NCI-H2081 treated with DMSO at 0.1 percent for 48 hours (cell line): ENCODE results near the gene CEACAM8.
"Not testable (repeated sequence)": the region's sequence is repeated elsewhere in the genome, so short reads cannot be mapped to it uniquely, and the experiment has no call there.

Experiments
- DNase-seq: peaks from one replicate; lab custom pipeline; 2025; lab: John Stamatoyannopoulos, UW

CEACAM8 gene

DNA sequence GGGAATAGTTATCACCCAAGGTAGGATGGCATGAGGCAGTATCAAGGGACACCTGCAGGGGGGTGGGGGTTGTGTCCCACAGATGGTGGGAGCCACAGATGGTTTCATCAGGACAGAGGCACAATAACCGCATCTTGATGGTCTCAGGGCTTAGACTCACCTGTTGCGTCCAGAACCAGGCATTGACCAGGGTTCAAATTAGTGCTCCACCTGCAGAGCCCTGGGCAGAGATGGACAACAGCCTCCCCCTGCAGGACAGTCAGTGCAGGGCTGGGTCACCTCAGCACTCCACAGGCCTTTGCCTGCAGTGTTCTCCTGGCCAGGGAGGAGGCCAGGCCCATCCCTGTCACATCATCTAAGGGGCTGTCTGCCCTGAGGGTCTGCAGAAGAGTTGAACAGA lies 51.9 kb downstream of the CEACAM8 start:
- DNase-seq: no peak

DNA sequence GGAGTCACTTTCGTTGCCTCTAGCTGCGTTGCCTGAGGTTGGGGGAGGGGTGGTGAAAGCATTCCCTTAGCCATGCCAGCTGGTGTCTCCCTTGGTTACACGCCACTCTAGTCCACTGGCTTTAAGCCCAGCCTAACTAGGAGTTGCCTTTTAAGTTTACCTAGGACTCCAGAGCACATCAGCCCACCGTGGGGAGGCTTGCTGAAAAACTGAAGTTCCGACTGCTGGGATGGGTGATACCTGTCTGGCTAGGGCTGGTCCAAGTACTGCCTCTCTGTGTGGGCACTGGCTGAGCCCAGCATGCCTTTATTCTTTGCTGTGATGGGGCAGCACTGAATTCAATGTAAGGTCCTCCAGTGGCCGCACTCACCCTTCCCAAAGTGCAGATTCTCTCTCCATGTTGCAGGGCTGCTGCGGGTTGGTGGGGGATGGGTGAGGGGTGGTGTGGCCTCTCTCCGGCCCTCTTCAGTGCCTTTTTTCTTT lies 54.6 kb downstream of the CEACAM8 start:
- DNase-seq: no peak

DNA sequence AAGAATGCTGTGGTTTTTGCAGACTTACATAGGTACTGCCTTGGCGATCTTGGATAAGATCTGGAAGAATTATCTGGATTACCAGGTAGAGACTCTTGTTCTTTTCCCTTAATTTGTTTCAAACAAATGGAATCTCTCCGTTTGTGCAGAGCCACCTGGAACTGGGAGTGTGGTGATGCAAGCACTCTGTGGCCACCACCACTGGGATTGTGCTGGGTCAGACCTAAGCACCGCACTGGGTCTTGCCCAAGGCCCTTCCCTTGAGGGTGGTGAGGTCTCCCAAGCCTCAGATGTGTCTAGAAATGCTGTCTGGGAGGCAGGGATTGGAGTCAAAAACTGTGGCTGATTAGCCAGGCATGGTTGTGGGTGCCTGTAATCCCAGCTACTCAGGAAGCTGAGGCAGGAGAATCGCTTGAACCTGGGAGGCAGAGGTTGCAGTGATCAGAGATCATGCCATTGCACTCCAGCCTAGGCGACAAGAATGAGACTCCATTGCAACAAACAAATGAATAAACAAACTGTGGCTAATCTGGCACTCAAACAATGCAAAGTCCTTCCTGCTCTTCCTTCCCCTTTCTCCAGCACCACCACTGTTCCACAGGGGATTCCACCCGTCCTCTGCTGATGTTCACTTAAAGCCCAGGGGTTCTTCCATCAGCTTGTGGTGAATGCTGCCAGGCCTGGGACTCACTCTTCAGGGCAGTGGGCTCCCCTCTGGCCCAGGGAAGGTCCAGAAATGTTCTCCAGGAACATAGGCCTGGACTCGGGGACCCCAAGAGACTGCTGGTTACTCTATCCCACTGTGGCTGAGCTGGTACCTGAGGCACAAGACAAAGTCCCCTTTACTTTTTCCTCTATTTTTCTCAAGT lies 55.6 kb downstream of the CEACAM8 start:
- no peak for DNase-seq

DNA sequence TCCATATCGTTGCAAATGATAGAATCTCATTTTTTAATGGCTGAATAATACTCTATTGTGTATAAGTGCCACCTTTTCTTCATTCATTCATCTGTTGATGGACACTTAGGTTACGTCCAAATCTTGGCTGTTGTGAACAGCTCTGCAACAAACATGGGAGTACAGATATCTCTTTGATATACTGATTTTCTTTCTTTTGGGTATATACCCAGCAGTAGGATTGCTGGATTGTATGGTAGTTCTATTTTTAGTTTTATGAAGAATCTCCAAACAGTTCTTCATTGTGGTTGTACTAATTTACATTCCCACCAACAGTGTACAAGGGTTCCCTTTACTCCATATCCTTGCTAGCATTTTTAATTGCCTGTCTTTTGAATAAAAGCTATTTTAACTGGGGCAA lies 59.4 kb downstream of the CEACAM8 start:
- not testable (repeated sequence) for DNase-seq

- no peak for DNase-seq
Measured at GRCh38 chr19:42534391-42534790, 60.3 kb downstream of the CEACAM8 start.

- DNase-seq: no peak
Measured at GRCh38 chr19:42532891-42533290, 61.8 kb downstream of the CEACAM8 start.

DNA sequence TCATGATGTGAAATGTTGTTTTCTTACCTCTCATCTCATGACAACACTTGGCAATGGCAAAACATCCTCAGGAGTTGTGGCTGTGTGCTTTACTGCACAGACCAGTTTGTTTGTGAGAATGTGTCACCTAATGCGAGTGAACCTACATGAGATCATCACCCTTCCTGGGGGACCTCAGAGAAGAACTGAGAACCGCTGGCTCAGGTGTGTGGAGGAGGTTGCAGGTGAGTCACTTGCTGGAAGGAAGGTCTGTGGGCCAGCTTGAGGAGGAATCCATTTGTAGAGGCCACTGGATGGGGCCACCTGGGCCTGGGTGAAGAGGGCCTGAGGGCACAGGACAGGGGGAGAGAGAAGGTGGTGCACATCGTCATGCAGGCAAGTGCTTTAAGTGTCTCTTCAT lies 63.4 kb downstream of the CEACAM8 start:
- DNase-seq: no peak
